ENCODE measurements around the gene SLC43A2. TPM values are rescaled to one million over a fixed set of nuclear protein-coding genes. Genes with fewer than 3 reads are reported as not detected.

SLC43A2 gene
- total and polyA plus RNA-seq, 2 donors from 2014 or later, result 48.9 to 60.4 TPM

DNA sequence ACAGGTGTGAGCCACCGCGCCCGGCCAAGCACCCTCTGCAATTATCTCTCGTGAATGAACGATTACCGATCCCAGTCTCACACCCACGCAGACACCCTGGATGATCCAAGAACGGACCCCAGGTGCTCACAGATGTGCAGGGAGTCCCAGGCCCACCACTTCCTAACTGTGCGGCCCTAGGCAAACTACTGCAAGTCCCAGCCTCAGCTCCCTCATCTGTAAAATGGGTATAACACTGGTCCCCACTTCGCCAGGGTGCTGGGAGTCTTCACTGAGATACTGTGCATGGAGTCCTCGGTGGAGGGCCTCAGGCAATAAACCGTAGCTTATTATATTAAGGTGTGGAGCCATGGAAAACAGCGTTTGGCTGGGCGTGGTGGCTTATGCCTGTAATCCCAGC is 44.5 kb downstream of the SLC43A2 start:
- TF ChIP-seq, protein P1, sequence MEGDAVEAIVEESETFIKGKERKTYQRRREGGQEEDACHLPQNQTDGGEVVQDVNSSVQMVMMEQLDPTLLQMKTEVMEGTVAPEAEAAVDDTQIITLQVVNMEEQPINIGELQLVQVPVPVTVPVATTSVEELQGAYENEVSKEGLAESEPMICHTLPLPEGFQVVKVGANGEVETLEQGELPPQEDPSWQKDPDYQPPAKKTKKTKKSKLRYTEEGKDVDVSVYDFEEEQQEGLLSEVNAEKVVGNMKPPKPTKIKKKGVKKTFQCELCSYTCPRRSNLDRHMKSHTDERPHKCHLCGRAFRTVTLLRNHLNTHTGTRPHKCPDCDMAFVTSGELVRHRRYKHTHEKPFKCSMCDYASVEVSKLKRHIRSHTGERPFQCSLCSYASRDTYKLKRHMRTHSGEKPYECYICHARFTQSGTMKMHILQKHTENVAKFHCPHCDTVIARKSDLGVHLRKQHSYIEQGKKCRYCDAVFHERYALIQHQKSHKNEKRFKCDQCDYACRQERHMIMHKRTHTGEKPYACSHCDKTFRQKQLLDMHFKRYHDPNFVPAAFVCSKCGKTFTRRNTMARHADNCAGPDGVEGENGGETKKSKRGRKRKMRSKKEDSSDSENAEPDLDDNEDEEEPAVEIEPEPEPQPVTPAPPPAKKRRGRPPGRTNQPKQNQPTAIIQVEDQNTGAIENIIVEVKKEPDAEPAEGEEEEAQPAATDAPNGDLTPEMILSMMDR (IDR thresholded peaks at IDR 0.05; ENCODE audit: borderline replicate concordance, extremely low read depth, insufficient read depth), result no peak
- no peak for DNase-seq
- peaks cover 0 to 31% (median 23%) of the 10 kb centered on the region in 3 donors for H3K36me3 ChIP-seq (ENCODE audit: control insufficient read depth in 2 of 3, insufficient read depth in 3 of 3, low read length in 3 of 3)
- no peak overlapping the region for H3K9ac ChIP-seq (ENCODE audit: low read length in 3 of 3)
- H3K4me3 ChIP-seq (ENCODE audit: low read length in 3 of 3), result no peak overlapping the region
- intact Hi-C loops (cut with DNase I), result no loop called here
- peaks cover 0 to 7% (median 0%) of the 10 kb centered on the region in 3 donors for H3K4me1 ChIP-seq (ENCODE audit: control insufficient read depth in 2 of 3, insufficient read depth in 2 of 3, low read depth in 1 of 3, low read length in 3 of 3)
- no peaks in the 10 kb centered on the region for H3K27me3 ChIP-seq (ENCODE audit: control insufficient read depth, insufficient read depth, low read length)
- no peaks in the 10 kb centered on the region for H3K9me3 ChIP-seq (ENCODE audit: control insufficient read depth in 2 of 3, insufficient read depth in 1 of 3, low read length in 3 of 3)
- H3K27ac ChIP-seq (ENCODE audit: low read depth in 2 of 2, low read length in 2 of 2), result no peak overlapping the region
- FAIRE-seq, result no peak

DNA sequence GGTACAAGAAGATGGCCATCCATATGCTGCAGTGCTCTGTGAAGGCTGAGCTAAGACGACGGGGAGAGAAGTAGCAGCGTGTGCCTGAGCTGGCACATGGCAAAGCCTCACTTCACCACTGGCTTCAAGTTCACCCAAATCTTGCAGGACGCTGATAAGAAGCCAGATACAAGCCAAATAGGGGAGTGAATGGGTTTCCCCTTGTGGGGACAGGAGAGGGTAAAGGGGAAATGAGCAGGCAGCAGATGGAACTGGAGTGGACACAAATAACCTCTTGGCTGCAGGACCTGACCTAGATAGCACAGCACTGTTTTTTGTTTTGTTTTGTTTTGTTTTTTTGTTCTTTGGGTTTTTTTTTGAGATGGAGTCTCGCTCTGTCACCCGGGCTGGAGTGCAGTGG is 45.1 kb downstream of the SLC43A2 start:
- DNase-seq (no peak), FAIRE-seq (no peak)
- H3K9me3 ChIP-seq (ENCODE audit: control insufficient read depth in 2 of 3, insufficient read depth in 1 of 3, low read length in 3 of 3), result no peaks in the 10 kb centered on the region
- no peaks in the 10 kb centered on the region for H3K27me3 ChIP-seq (ENCODE audit: control insufficient read depth, insufficient read depth, low read length)
- TF ChIP-seq, protein P1 (IDR thresholded peaks at IDR 0.05; ENCODE audit: borderline replicate concordance, extremely low read depth, insufficient read depth), result no peak
- no peak overlapping the region for H3K4me3 ChIP-seq (ENCODE audit: low read length in 3 of 3)
- peaks cover 0 to 7% (median 0%) of the 10 kb centered on the region in 3 donors for H3K4me1 ChIP-seq (ENCODE audit: control insufficient read depth in 2 of 3, insufficient read depth in 2 of 3, low read depth in 1 of 3, low read length in 3 of 3)
- H3K9ac ChIP-seq (ENCODE audit: low read length in 3 of 3), result no peak overlapping the region
- no peak overlapping the region for H3K27ac ChIP-seq (ENCODE audit: low read depth in 2 of 2, low read length in 2 of 2)
- H3K36me3 ChIP-seq (ENCODE audit: control insufficient read depth in 2 of 3, insufficient read depth in 3 of 3, low read length in 3 of 3), result peaks cover 0 to 24% (median 20%) of the 10 kb centered on the region in 3 donors
- intact Hi-C loops (cut with DNase I), result no loop called here

DNA sequence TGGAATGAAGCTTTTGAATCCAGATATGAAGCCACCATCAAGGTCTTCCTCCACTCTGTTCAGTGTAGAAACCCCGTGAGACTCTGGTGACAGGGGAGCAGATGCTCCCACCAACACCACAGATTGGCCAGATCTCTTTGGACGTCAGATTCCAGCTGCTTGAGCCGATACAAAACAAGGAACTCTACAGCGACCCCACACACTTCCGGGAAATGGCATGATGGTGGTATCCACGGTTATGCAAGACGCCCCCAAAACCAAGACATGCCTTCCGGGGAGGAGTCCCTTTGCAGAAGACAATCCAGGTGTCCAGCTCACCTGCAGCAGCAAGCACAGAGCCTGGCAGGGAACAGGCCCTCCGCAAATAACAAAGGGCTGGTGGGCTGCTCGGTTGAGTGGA is 46.3 kb downstream of the SLC43A2 start:
- TF ChIP-seq, protein P1 (IDR thresholded peaks at IDR 0.05; ENCODE audit: borderline replicate concordance, extremely low read depth, insufficient read depth), result no peak
- H3K4me3 ChIP-seq (ENCODE audit: low read length in 3 of 3), result no peak overlapping the region
- intact Hi-C loops (cut with DNase I), result no loop called here
- DNase-seq, result no peak
- H3K4me1 ChIP-seq (ENCODE audit: control insufficient read depth in 2 of 3, insufficient read depth in 2 of 3, low read depth in 1 of 3, low read length in 3 of 3), result peaks cover 0 to 13% (median 0%) of the 10 kb centered on the region in 3 donors
- FAIRE-seq, result no peak
- H3K36me3 ChIP-seq (ENCODE audit: control insufficient read depth in 2 of 3, insufficient read depth in 3 of 3, low read length in 3 of 3), result peaks cover 0 to 31% (median 20%) of the 10 kb centered on the region in 3 donors
- H3K27me3 ChIP-seq (ENCODE audit: control insufficient read depth, insufficient read depth, low read length), result no peaks in the 10 kb centered on the region
- H3K9me3 ChIP-seq (ENCODE audit: control insufficient read depth in 2 of 3, insufficient read depth in 1 of 3, low read length in 3 of 3), result no peaks in the 10 kb centered on the region
- no peak overlapping the region for H3K9ac ChIP-seq (ENCODE audit: low read length in 3 of 3)
- no peak overlapping the region for H3K27ac ChIP-seq (ENCODE audit: low read depth in 2 of 2, low read length in 2 of 2)

Data from kidney (tissue), 14 donors.